ENCODE results near the gene OPALIN.

The OPALIN gene

DNA sequence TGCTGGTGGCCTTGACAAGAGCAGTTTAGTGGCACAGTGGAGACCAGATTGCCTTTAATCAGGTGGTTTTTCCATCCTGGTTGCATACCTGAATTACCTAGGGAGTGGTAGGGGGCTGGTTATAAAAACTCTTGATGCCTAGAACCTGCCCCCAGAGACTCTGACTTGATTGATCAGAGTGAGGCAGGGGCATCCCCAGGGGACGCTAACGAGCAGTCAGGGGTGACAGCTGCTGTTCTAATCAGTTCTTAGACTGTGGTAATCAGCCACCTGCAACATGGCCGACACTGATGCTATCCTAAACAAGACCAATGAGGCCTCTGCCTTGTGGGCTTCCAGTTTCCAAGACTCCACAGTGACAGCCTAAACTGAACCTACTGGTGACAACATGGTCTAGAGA, 2.0 kb upstream of the OPALIN start:
- Histone ChIP-seq H3K9me3 (ENCODE audit: control insufficient read depth in 2 of 2, low read length in 2 of 2) (no peaks in the 10 kb centered on the region), H3K27me3 (ENCODE audit: control insufficient read depth in 2 of 2, insufficient read depth in 2 of 2, low read length in 2 of 2) (peaks cover 0 to 3% of the 10 kb centered on the region in 2 donors), H3K9ac (ENCODE audit: low read depth in 1 of 2, low read length in 2 of 2) (no peak overlapping the region), H3K36me3 (ENCODE audit: control insufficient read depth in 2 of 2, insufficient read depth in 2 of 2, low read length in 2 of 2) (no peaks in the 10 kb centered on the region), H3K27ac (ENCODE audit: low read depth in 2 of 2, low read length in 2 of 2) (no peak overlapping the region), H3K4me3 (ENCODE audit: low read length in 2 of 2) (no peak overlapping the region), H3K4me1 (ENCODE audit: control insufficient read depth in 2 of 2, insufficient read depth in 2 of 2, low read length in 2 of 2) (no peaks in the 10 kb centered on the region)

DNA sequence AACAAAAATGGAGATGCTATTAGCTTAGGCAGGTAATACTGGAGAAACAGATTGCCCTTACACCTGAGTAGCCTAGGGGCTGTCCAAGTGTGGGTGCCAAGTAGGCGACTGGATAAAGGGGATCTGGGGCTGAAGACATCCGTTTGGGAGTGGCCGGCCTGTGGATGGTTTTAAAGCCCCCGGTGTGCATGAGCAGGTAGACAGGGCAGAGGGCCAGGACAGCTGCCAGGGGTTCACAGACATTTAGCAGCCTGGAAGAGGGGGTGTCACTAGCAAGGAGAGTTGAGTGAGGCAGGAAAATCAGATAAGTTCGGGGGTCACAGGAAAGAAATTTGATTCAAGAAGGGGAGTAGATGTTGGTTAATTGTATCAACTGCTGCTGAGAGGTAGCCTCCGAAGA, 1.5 kb upstream of the OPALIN start:
- Histone ChIP-seq H3K27ac (ENCODE audit: low read depth in 2 of 2, low read length in 2 of 2) (no peak overlapping the region), H3K27me3 (ENCODE audit: control insufficient read depth in 2 of 2, insufficient read depth in 2 of 2, low read length in 2 of 2) (peaks cover 2 to 5% of the 10 kb centered on the region in 2 donors), H3K4me1 (ENCODE audit: control insufficient read depth in 2 of 2, insufficient read depth in 2 of 2, low read length in 2 of 2) (no peaks in the 10 kb centered on the region), H3K4me3 (ENCODE audit: low read length in 2 of 2) (no peak overlapping the region), H3K9me3 (ENCODE audit: control insufficient read depth in 2 of 2, low read length in 2 of 2) (no peaks in the 10 kb centered on the region), H3K9ac (ENCODE audit: low read depth in 1 of 2, low read length in 2 of 2) (no peak overlapping the region), H3K36me3 (ENCODE audit: control insufficient read depth in 2 of 2, insufficient read depth in 2 of 2, low read length in 2 of 2) (no peaks in the 10 kb centered on the region)

DNA sequence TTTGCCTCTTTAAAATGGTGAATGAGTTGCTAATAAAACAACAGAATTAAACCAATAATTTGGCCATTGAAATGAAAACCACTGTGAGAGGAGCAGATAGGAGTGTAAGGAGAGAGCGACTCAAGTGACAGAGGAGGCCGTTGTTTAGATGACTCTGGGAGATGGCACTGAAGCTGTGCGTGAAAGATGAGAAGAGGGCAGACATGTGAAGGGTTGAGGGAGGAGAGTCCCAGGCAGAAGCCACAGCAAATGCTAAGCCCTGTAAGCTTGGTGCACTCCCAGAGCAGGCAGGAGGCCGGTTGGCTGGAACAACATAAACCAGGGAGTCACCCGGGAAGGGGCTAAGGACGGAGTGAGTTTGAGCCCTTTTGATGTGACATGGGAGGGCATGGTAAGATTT, 814 bp upstream of the OPALIN start:
- H3K9ac ChIP-seq (ENCODE audit: low read depth in 1 of 2, low read length in 2 of 2), result no peak overlapping the region

DNA sequence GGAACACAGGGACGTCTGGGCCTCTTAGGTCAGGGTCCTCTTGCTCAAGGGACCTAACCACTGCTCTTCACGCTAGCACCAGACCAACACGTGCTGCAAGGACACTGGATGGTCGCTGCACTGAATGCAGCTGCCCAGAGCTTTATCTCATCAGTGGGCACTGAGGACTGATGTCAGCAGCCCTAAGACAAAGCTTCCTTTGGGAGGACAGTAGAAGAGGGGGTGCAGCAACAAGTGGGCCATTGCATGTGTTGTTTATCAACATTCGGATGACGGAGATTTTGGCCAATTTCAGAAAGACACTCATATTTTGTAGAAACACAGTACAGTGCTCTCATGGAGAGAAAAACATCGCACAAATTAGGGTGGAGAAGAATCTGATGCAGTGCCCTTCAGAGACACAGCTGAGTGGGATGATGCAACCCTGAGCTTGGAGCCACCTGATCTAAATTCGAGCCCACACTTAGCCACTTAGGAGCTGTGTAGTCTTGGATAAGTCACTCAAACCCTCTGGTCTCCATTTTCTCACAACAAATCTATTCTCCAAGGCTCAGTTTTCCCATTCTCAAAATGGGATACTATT, 1.7 kb downstream of the OPALIN start:
- H3K36me3 ChIP-seq (ENCODE audit: control insufficient read depth in 2 of 2, insufficient read depth in 2 of 2, low read length in 2 of 2), result no peaks in the 10 kb centered on the region
- H3K4me3 ChIP-seq (ENCODE audit: low read length in 2 of 2), result no peak overlapping the region
- no peaks in the 10 kb centered on the region for H3K9me3 ChIP-seq (ENCODE audit: control insufficient read depth in 2 of 2, low read length in 2 of 2)
- H3K27me3 ChIP-seq (ENCODE audit: control insufficient read depth in 2 of 2, insufficient read depth in 2 of 2, low read length in 2 of 2), result peaks cover 2 to 5% of the 10 kb centered on the region in 2 donors
- no peak overlapping the region for H3K27ac ChIP-seq (ENCODE audit: low read depth in 2 of 2, low read length in 2 of 2)
- no peak overlapping the region for H3K9ac ChIP-seq (ENCODE audit: low read depth in 1 of 2, low read length in 2 of 2)
- peaks cover 4 to 9% of the 10 kb centered on the region in 2 donors for H3K4me1 ChIP-seq (ENCODE audit: control insufficient read depth in 2 of 2, insufficient read depth in 2 of 2, low read length in 2 of 2)

More for the DNA sequence above, 814 bp upstream of the OPALIN start:
- no peaks in the 10 kb centered on the region for H3K36me3 ChIP-seq (ENCODE audit: control insufficient read depth in 2 of 2, insufficient read depth in 2 of 2, low read length in 2 of 2)
- no peaks in the 10 kb centered on the region for H3K4me1 ChIP-seq (ENCODE audit: control insufficient read depth in 2 of 2, insufficient read depth in 2 of 2, low read length in 2 of 2)
- H3K27me3 ChIP-seq (ENCODE audit: control insufficient read depth in 2 of 2, insufficient read depth in 2 of 2, low read length in 2 of 2), result peaks cover 2 to 5% of the 10 kb centered on the region in 2 donors
- no peak overlapping the region for H3K4me3 ChIP-seq (ENCODE audit: low read length in 2 of 2)
- no peaks in the 10 kb centered on the region for H3K9me3 ChIP-seq (ENCODE audit: control insufficient read depth in 2 of 2, low read length in 2 of 2)
- no peak overlapping the region for H3K27ac ChIP-seq (ENCODE audit: low read depth in 2 of 2, low read length in 2 of 2)

DNA sequence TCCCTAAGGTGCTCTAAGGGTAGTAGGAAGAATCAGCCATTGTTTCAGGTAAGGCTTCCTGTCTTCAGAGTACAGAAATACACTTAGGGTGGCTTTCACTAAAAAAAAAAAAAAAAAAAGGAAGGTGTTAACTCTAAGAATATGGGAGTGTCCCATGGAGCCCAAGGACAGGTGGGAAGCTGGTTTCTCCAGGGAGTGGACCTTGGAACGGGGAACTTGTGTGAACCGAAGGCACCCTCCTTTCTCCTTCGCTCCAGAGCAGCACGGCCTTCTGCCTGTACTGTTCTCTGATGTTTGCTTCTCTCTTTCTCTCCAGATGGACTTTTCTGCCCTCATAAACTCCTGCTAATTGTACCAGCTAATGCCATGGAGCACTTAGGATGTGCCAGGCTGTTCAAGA, 6.2 kb downstream of the OPALIN start:
- Histone ChIP-seq H3K4me1 (ENCODE audit: control insufficient read depth in 2 of 2, insufficient read depth in 2 of 2, low read length in 2 of 2) (peaks cover 4 to 9% of the 10 kb centered on the region in 2 donors), H3K9me3 (ENCODE audit: control insufficient read depth in 2 of 2, low read length in 2 of 2) (no peaks in the 10 kb centered on the region), H3K9ac (ENCODE audit: low read depth in 1 of 2, low read length in 2 of 2) (no peak overlapping the region), H3K4me3 (ENCODE audit: low read length in 2 of 2) (no peak overlapping the region), H3K27ac (ENCODE audit: low read depth in 2 of 2, low read length in 2 of 2) (peak overlapping the region in 1 of 2 donors; percentile 21), H3K36me3 (ENCODE audit: control insufficient read depth in 2 of 2, insufficient read depth in 2 of 2, low read length in 2 of 2) (no peaks in the 10 kb centered on the region), H3K27me3 (ENCODE audit: control insufficient read depth in 2 of 2, insufficient read depth in 2 of 2, low read length in 2 of 2) (peaks cover 2 to 5% of the 10 kb centered on the region in 2 donors)

DNA sequence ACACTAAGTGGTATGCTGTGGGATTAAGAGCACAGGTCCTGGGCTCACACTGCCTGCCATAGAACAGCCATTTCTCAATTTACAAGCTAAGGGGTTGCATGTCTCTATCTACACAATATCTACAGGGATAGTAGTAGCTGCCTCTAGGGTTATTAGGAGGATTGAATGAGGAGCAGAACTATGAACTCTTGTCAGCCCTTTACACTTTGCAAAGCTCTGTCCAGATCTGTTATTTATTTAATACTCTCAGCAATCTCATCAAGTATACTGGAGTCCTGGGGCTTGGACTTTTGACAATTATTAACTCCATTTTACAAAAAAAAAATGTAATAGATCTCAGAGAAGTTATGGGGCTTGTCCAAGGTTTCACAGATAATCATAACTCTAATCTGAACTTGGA, 6.8 kb downstream of the OPALIN start:
- Histone ChIP-seq H3K27ac (ENCODE audit: low read depth in 2 of 2, low read length in 2 of 2) (no peak overlapping the region), H3K4me1 (ENCODE audit: control insufficient read depth in 2 of 2, insufficient read depth in 2 of 2, low read length in 2 of 2) (peaks cover 4 to 9% of the 10 kb centered on the region in 2 donors), H3K27me3 (ENCODE audit: control insufficient read depth in 2 of 2, insufficient read depth in 2 of 2, low read length in 2 of 2) (peaks cover 2 to 5% of the 10 kb centered on the region in 2 donors)

DNA sequence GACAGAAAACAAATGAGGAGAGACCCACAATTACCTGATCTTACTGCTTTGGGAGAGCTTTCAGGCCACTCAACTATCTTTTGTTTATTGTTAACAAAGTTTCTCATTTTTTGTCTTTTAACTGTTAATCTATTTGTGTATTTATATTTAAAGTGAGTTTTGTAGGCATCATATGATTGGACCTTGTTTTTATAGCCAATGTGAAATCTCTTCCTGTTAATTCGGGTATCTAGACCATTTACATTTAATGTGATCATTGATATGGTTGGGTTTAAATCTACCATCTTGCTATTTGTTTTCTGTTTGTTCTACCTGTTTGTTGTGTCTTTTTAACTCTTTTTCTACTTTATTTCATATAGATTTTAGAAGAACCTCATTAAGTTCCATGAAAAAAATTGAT, 12.5 kb downstream of the OPALIN start:
- Histone ChIP-seq H3K9ac (ENCODE audit: low read depth in 1 of 2, low read length in 2 of 2) (no peak overlapping the region), H3K27ac (ENCODE audit: low read depth in 2 of 2, low read length in 2 of 2) (no peak overlapping the region), H3K4me3 (ENCODE audit: low read length in 2 of 2) (no peak overlapping the region), H3K27me3 (ENCODE audit: control insufficient read depth in 2 of 2, insufficient read depth in 2 of 2, low read length in 2 of 2) (no peaks in the 10 kb centered on the region), H3K9me3 (ENCODE audit: control insufficient read depth in 2 of 2, low read length in 2 of 2) (peaks cover 0 to 6% of the 10 kb centered on the region in 2 donors), H3K4me1 (ENCODE audit: control insufficient read depth in 2 of 2, insufficient read depth in 2 of 2, low read length in 2 of 2) (no peaks in the 10 kb centered on the region), H3K36me3 (ENCODE audit: control insufficient read depth in 2 of 2, insufficient read depth in 2 of 2, low read length in 2 of 2) (no peaks in the 10 kb centered on the region)

More for the DNA sequence above, 6.8 kb downstream of the OPALIN start:
- Histone ChIP-seq H3K9ac (ENCODE audit: low read depth in 1 of 2, low read length in 2 of 2) (no peak overlapping the region), H3K9me3 (ENCODE audit: control insufficient read depth in 2 of 2, low read length in 2 of 2) (no peaks in the 10 kb centered on the region), H3K4me3 (ENCODE audit: low read length in 2 of 2) (no peak overlapping the region), H3K36me3 (ENCODE audit: control insufficient read depth in 2 of 2, insufficient read depth in 2 of 2, low read length in 2 of 2) (no peaks in the 10 kb centered on the region)

DNA sequence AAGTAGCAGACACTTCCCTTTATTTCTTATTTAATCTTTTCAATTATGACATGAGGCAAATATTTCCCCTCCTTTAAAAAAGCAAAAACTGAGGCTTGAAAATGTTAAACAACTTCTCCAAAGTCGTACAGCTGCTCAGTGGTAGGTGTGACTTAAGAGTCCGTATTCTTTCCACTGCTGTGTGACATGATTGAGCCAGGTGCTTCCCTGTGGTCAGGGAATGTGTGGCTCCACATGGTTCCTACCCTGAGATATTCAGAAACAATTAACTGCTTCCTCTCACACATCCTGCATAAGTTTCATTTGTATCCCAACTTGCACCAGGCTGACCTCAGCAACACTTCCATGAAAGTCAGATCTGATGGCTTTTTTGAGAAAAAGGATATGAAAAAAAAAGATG, 13.6 kb downstream of the OPALIN start:
- no peak overlapping the region for H3K27ac ChIP-seq (ENCODE audit: low read depth in 2 of 2, low read length in 2 of 2)
- no peak overlapping the region for H3K9ac ChIP-seq (ENCODE audit: low read depth in 1 of 2, low read length in 2 of 2)
- H3K4me3 ChIP-seq (ENCODE audit: low read length in 2 of 2), result no peak overlapping the region
- H3K27me3 ChIP-seq (ENCODE audit: control insufficient read depth in 2 of 2, insufficient read depth in 2 of 2, low read length in 2 of 2), result no peaks in the 10 kb centered on the region
- H3K4me1 ChIP-seq (ENCODE audit: control insufficient read depth in 2 of 2, insufficient read depth in 2 of 2, low read length in 2 of 2), result no peaks in the 10 kb centered on the region
- H3K36me3 ChIP-seq (ENCODE audit: control insufficient read depth in 2 of 2, insufficient read depth in 2 of 2, low read length in 2 of 2), result no peaks in the 10 kb centered on the region
- peaks cover 0 to 6% of the 10 kb centered on the region in 2 donors for H3K9me3 ChIP-seq (ENCODE audit: control insufficient read depth in 2 of 2, low read length in 2 of 2)

DNA sequence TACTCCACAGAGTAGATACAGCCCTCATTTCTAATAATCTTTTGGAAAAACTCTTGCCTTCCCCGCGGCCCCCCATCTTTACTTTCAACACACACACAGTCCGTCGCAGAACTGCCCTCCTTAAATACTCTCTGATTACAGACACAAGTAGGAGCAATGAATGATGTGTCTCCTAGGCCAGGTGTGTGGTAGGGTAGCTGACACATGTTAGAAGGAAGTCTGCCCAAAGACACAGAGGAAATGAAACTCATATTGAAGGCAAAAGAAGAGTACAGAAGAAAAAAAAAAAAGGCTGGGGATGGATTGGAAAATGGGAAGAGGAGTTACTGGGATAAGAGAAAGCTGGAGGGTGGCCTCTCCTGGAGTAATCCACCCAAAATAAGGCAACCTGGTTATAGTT, 14.6 kb downstream of the OPALIN start:
- H3K9ac ChIP-seq (ENCODE audit: low read depth in 1 of 2, low read length in 2 of 2), result no peak overlapping the region
- no peaks in the 10 kb centered on the region for H3K36me3 ChIP-seq (ENCODE audit: control insufficient read depth in 2 of 2, insufficient read depth in 2 of 2, low read length in 2 of 2)
- H3K27me3 ChIP-seq (ENCODE audit: control insufficient read depth in 2 of 2, insufficient read depth in 2 of 2, low read length in 2 of 2), result no peaks in the 10 kb centered on the region
- no peak overlapping the region for H3K27ac ChIP-seq (ENCODE audit: low read depth in 2 of 2, low read length in 2 of 2)
- H3K4me3 ChIP-seq (ENCODE audit: low read length in 2 of 2), result no peak overlapping the region
- H3K9me3 ChIP-seq (ENCODE audit: control insufficient read depth in 2 of 2, low read length in 2 of 2), result peaks cover 0 to 6% of the 10 kb centered on the region in 2 donors
- H3K4me1 ChIP-seq (ENCODE audit: control insufficient read depth in 2 of 2, insufficient read depth in 2 of 2, low read length in 2 of 2), result no peaks in the 10 kb centered on the region

DNA sequence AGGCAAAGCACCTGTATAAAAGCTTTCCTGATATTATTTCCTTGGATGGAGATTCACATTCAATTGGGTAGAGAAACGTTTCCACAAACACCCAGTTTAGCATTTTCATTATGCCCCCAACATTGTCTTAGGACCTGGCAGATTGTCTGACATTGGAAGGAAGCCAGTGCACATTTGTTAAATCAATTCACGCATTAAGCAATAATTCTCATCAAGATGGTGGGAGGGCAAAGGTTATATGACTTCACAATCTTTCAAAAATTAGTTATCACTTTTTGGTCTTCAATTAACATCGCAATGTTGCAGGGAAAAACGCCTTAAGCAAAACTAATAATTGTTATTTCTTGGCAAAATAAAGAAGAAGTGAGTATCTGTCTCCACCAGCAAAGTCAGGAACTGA, 16.4 kb downstream of the OPALIN start:
- no peak overlapping the region for H3K27ac ChIP-seq (ENCODE audit: low read depth in 2 of 2, low read length in 2 of 2)
- no peaks in the 10 kb centered on the region for H3K36me3 ChIP-seq (ENCODE audit: control insufficient read depth in 2 of 2, insufficient read depth in 2 of 2, low read length in 2 of 2)
- no peak overlapping the region for H3K4me3 ChIP-seq (ENCODE audit: low read length in 2 of 2)
- no peaks in the 10 kb centered on the region for H3K4me1 ChIP-seq (ENCODE audit: control insufficient read depth in 2 of 2, insufficient read depth in 2 of 2, low read length in 2 of 2)
- no peak overlapping the region for H3K9ac ChIP-seq (ENCODE audit: low read depth in 1 of 2, low read length in 2 of 2)
- no peaks in the 10 kb centered on the region for H3K27me3 ChIP-seq (ENCODE audit: control insufficient read depth in 2 of 2, insufficient read depth in 2 of 2, low read length in 2 of 2)
- H3K9me3 ChIP-seq (ENCODE audit: control insufficient read depth in 2 of 2, low read length in 2 of 2), result peaks cover 0 to 6% of the 10 kb centered on the region in 2 donors
